ENCODE measurements around the gene ADAM22.

- no peak for TF ChIP-seq POLR2A (IDR thresholded peaks at IDR 0.05; ENCODE audit: low read depth, low read length)
- TF ChIP-seq POLR2AphosphoS5 (IDR thresholded peaks at IDR 0.05; ENCODE audit: low read depth, low read length), result no peak
- no peak for TF ChIP-seq TAF1 (IDR thresholded peaks at IDR 0.05; ENCODE audit: borderline replicate concordance, low read depth, low read length)
Measured at GRCh38 chr7:87886875-87887274, 47.2 kb upstream of the ADAM22 start.
